Stomach (tissue), 4 donors: ENCODE results near the gene TM4SF4.

Experiments used
- POLR2A ChIP-seq, 4 donors: fragments of 450-650 bp; IDR thresholded peaks; one replicate each; pipeline ENCODE4 v1.6.1; 2016; ENCODE audit warnings: antibody characterized with exemption in 4 of 4, control low read depth in 2 of 4, mild to moderate bottlenecking in 1 of 4, moderate library complexity in 1 of 4
- POLR2AphosphoS5 ChIP-seq, 3 donors: sonication (generic); formaldehyde crosslinking; IDR thresholded peaks; one replicate each; pipeline ENCODE4 v1.6.1; 2016; ENCODE audit warnings: antibody characterized with exemption in 3 of 3
- TF ChIP-seq, protein P1 (sequence below), 7 experiments: fragments of 450-650 bp in 4 of 7; fragments of 200-600 bp in 3 of 7; sonication (generic) in 3 of 7; IDR thresholded peaks; one replicate each; pipeline ENCODE4 v1.5.1; 2016 to 2019; ENCODE audit warnings: antibody characterized with exemption in 7 of 7, control low read depth in 2 of 7, mild to moderate bottlenecking in 1 of 7

- TF ChIP-seq, protein P1, sequence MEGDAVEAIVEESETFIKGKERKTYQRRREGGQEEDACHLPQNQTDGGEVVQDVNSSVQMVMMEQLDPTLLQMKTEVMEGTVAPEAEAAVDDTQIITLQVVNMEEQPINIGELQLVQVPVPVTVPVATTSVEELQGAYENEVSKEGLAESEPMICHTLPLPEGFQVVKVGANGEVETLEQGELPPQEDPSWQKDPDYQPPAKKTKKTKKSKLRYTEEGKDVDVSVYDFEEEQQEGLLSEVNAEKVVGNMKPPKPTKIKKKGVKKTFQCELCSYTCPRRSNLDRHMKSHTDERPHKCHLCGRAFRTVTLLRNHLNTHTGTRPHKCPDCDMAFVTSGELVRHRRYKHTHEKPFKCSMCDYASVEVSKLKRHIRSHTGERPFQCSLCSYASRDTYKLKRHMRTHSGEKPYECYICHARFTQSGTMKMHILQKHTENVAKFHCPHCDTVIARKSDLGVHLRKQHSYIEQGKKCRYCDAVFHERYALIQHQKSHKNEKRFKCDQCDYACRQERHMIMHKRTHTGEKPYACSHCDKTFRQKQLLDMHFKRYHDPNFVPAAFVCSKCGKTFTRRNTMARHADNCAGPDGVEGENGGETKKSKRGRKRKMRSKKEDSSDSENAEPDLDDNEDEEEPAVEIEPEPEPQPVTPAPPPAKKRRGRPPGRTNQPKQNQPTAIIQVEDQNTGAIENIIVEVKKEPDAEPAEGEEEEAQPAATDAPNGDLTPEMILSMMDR (IDR thresholded peaks at IDR 0.05): no peak
- TF ChIP-seq POLR2AphosphoS5 (IDR thresholded peaks at IDR 0.05) (no peak), POLR2A (IDR thresholded peaks at IDR 0.05) (no peak)
Measured at GRCh38 chr3:149496891-149497290, 22.4 kb downstream of the TM4SF4 start.
